ENCODE results near the gene CPSF6. TPM values are rescaled to one million over a fixed set of nuclear protein-coding genes. Genes with fewer than 3 reads are reported as not detected.
A peak's percentile ranks its signal among the peaks of the same experiment; 100 is the strongest.
"Not testable (repeated sequence)": the region's sequence is repeated elsewhere in the genome, so short reads cannot be mapped to it uniquely, and the experiment has no call there.

Gene CPSF6
- 34.6 and 35.6 TPM in 2 replicates for total RNA-seq

DNA sequence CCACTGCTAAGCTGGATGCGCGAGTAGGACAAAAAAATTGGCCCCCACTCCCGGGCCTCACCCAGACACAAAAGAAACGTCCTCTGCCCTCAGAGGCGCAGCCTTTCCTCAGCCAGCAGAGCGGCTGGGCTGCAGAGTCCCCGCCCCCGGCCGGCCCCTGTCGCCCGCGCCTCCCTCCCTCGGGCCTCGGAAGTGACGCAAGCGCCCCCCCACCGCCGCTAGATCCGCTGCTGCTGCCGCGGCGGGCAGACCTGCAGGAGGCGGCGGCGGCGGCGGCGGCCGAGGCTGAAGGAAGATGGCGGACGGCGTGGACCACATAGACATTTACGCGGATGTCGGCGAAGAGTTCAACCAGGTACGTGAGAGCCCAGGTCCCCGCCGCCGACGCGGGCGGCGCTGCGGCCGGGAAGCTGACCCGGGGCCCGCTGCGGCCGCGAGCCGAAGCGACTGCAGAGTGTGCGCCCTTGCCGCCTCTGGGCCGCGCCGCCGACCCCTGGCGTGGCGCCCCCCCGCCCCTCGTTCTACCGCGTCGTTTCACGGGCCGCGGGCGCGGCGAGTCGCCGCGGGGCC lies at the start of gene CPSF6:
TSS of gene CPSF6 (plus strand) at position 218 of the 570 bp plus-strand sequence. CDS start at position 296, 78 bp downstream.
- no peaks in the 10 kb centered on the region for H3K27me3 ChIP-seq (ENCODE audit: control insufficient read depth, insufficient read depth, low read length)
- TF ChIP-seq, protein P1, sequence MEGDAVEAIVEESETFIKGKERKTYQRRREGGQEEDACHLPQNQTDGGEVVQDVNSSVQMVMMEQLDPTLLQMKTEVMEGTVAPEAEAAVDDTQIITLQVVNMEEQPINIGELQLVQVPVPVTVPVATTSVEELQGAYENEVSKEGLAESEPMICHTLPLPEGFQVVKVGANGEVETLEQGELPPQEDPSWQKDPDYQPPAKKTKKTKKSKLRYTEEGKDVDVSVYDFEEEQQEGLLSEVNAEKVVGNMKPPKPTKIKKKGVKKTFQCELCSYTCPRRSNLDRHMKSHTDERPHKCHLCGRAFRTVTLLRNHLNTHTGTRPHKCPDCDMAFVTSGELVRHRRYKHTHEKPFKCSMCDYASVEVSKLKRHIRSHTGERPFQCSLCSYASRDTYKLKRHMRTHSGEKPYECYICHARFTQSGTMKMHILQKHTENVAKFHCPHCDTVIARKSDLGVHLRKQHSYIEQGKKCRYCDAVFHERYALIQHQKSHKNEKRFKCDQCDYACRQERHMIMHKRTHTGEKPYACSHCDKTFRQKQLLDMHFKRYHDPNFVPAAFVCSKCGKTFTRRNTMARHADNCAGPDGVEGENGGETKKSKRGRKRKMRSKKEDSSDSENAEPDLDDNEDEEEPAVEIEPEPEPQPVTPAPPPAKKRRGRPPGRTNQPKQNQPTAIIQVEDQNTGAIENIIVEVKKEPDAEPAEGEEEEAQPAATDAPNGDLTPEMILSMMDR (IDR thresholded peaks at IDR 0.05; ENCODE audit: insufficient read depth, low read length, poor library complexity, severe bottlenecking): no peak
- H3K4me3 ChIP-seq (ENCODE audit: low read depth, low read length): peak within 1 kb of the TSS; percentile 58
- H3K36me3 ChIP-seq (ENCODE audit: control insufficient read depth, insufficient read depth, low read length): no peaks in the 10 kb centered on the region
- DNase-seq (ENCODE audit: low read depth): peak; percentile 58

GRCh38 chr12:69196302-69197288 lies 42.8 kb upstream of the CPSF6 start:
- no peak for DNase-seq (ENCODE audit: low read depth)
- Histone ChIP-seq H3K27me3 (ENCODE audit: control insufficient read depth, insufficient read depth, low read length) (no peaks in the 10 kb centered on the region), H3K36me3 (ENCODE audit: control insufficient read depth, insufficient read depth, low read length) (no peaks in the 10 kb centered on the region), H3K4me3 (ENCODE audit: low read depth, low read length) (no peak overlapping the region)
- TF ChIP-seq, protein P1 (IDR thresholded peaks at IDR 0.05; ENCODE audit: insufficient read depth, low read length, poor library complexity, severe bottlenecking): peak; percentile 27

DNA sequence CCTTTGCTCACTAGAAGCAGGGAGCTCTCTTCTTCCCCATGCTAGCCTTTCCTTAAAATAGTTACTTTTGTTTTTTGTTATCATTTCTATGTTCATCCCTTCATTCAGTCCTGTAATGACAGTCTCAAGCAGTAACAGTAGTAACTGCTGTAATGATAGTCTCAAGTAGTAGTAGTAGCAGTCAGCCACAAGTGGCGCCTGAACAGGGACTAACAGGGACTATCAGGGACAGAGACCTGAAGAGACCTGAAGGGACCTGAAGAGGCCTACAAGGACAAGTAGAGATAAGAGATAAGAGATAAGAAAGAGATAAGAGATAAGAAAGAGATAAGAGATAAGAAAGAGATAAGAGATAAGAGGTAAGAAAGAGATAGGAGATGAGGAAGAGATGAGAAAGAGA lies 39.4 kb upstream of the CPSF6 start:
- not testable (repeated sequence) for DNase-seq (ENCODE audit: low read depth); H3K27me3 ChIP-seq (ENCODE audit: control insufficient read depth, insufficient read depth, low read length); H3K4me3 ChIP-seq (ENCODE audit: low read depth, low read length); H3K36me3 ChIP-seq (ENCODE audit: control insufficient read depth, insufficient read depth, low read length)

DNA sequence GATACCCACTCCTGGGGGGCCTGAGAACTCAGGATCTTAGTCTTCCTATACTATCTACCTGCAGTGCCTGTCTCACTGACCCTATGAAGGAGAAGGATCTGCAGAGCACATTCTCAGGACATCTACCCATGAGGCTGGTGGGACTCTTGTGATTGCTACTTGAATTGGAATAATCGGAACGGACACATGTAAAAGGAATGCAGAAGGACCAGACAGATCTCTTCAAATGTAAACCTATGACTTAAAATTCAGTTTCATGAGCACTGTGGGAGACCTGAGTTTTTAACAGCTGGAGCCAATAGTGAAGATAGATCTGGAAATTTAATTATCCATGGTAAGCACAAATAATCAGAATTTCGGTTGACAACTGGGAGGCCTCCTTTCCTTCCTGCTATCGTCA lies 35.2 kb upstream of the CPSF6 start:
- Histone ChIP-seq H3K4me3 (ENCODE audit: low read depth, low read length) (no peak overlapping the region), H3K27me3 (ENCODE audit: control insufficient read depth, insufficient read depth, low read length) (no peaks in the 10 kb centered on the region), H3K36me3 (ENCODE audit: control insufficient read depth, insufficient read depth, low read length) (no peaks in the 10 kb centered on the region)
- TF ChIP-seq, protein P1 (IDR thresholded peaks at IDR 0.05; ENCODE audit: insufficient read depth, low read length, poor library complexity, severe bottlenecking): no peak
- DNase-seq (ENCODE audit: low read depth): no peak

GRCh38 chr12:69210661-69211060 lies 28.7 kb upstream of the CPSF6 start:
- TF ChIP-seq, protein P1 (IDR thresholded peaks at IDR 0.05; ENCODE audit: insufficient read depth, low read length, poor library complexity, severe bottlenecking): no peak
- Histone ChIP-seq H3K36me3 (ENCODE audit: control insufficient read depth, insufficient read depth, low read length) (no peaks in the 10 kb centered on the region), H3K27me3 (ENCODE audit: control insufficient read depth, insufficient read depth, low read length) (no peaks in the 10 kb centered on the region), H3K4me3 (ENCODE audit: low read depth, low read length) (no peak overlapping the region)
- DNase-seq (ENCODE audit: low read depth): no peak

DNA sequence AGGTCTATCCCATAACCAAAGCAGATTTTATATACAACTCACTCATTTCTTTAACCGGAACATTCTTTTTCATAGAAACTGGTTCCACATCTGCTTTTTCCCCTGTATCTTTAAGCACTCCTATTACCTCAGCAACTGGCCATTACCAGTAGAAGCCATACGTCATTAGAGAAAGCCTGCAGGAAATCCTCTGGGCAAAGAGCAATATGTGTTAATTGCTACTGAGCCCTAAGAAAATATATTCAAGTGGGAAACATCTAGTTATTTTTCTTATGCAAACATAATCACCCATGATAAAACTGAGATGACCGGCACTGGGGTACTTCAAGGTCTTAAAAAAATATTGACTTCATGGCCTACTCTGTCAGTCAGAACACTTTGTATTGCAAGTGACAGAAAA lies 28.2 kb upstream of the CPSF6 start:
- Histone ChIP-seq H3K36me3 (ENCODE audit: control insufficient read depth, insufficient read depth, low read length) (no peaks in the 10 kb centered on the region), H3K4me3 (ENCODE audit: low read depth, low read length) (no peak overlapping the region), H3K27me3 (ENCODE audit: control insufficient read depth, insufficient read depth, low read length) (no peaks in the 10 kb centered on the region)
- no peak for DNase-seq (ENCODE audit: low read depth)
- TF ChIP-seq, protein P1 (IDR thresholded peaks at IDR 0.05; ENCODE audit: insufficient read depth, low read length, poor library complexity, severe bottlenecking): no peak

Measured in kidney epithelial cell (primary cell).